ENCODE data around the gene CHKA.

DNA sequence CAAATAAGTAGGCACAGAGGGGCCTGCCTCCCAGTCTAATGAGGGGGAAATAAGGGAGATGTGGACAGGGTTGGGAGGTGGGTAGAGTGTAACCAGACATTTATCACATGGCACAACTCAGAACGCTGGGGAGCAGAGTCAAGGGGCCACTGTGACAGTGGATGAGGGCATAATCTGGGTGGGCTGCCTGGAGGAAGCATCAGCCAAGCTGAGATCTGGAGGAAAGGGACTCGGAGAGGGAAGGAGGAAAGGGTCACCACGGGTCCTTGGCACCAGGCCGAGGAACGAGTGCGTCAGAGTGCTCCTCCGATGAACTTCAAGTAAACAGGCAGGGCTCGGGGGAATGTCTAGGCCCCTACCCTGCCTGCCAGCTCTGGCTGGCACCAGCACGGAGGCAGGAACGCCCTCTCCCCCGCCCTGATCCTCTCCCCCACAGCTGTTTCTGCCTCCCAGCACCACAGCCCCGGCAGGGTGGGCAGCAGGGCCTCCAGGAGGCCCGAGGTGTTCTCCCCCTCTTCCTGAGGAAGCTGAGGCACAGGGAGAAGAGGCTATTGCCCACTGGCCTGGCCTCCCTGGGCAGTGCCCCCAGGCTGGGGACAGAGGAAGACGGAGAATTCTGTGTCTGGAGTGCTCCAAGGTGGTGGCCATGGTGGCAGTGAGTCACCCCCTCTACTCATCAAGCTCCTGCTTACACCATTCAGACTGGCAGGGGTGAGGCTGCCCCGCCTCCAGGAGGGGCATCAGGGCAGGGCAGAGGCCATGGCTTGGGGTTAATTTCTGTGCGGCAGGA, 106.8 kb downstream of the CHKA start:
- TF ChIP-seq, protein P1, sequence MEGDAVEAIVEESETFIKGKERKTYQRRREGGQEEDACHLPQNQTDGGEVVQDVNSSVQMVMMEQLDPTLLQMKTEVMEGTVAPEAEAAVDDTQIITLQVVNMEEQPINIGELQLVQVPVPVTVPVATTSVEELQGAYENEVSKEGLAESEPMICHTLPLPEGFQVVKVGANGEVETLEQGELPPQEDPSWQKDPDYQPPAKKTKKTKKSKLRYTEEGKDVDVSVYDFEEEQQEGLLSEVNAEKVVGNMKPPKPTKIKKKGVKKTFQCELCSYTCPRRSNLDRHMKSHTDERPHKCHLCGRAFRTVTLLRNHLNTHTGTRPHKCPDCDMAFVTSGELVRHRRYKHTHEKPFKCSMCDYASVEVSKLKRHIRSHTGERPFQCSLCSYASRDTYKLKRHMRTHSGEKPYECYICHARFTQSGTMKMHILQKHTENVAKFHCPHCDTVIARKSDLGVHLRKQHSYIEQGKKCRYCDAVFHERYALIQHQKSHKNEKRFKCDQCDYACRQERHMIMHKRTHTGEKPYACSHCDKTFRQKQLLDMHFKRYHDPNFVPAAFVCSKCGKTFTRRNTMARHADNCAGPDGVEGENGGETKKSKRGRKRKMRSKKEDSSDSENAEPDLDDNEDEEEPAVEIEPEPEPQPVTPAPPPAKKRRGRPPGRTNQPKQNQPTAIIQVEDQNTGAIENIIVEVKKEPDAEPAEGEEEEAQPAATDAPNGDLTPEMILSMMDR (IDR thresholded peaks at IDR 0.05) = no peak
- peak in 1 of 4 donors; percentile 10 for TF ChIP-seq POLR2A (IDR thresholded peaks at IDR 0.05)
